T-helper 2 cell treated with Interferon-gamma antibody and Interleukin-4, amounts not matched to agents 100 ng/mL and 5 ng/mL, for 36 hours (primary cell): ENCODE measurements around the gene TAS2R60. TPM values are rescaled to one million over a fixed set of nuclear protein-coding genes. Genes with fewer than 3 reads are reported as not detected.
"Not testable (repeated sequence)": the region's sequence is repeated elsewhere in the genome, so short reads cannot be mapped to it uniquely, and the experiment has no call there.

Experiments
- intact Hi-C: fragments of 100-400 bp; cut with micrococcal nuclease; formaldehyde crosslinking; loops from one replicate; pipeline ENCODE4 v1.15.1; 2023
- total RNA-seq: library from RNA; stranded (reverse); gene quantifications from 2 replicates; pipeline ENCODE4 v1.2.3, GENCODE V29; 2022

TAS2R60 gene
- total RNA-seq, 1 donor from 2014 or later = not detected

GRCh38 chr7:143410521-143411004 lies 32.7 kb upstream of the TAS2R60 start:
- intact Hi-C loops = loop anchor here (10.0 kb wide), 1 partner anchor 46 kb away; the partner anchor contains the start of gene FAM131B

- intact Hi-C loops = loop anchor here (10.0 kb wide), 1 partner anchor 47 kb away; the partner anchor contains the start of gene FAM131B
Measured at GRCh38 chr7:143411976-143412708, 31.1 kb upstream of the TAS2R60 start.

- intact Hi-C loops = loop anchor here (10.0 kb wide), 1 partner anchor 48 kb away; the partner anchor contains the start of gene FAM131B
Measured at GRCh38 chr7:143413123-143413522, 30.1 kb upstream of the TAS2R60 start.

GRCh38 chr7:143415209-143415608 lies 28.0 kb upstream of the TAS2R60 start:
- intact Hi-C loops = loop anchor here (5.0 to 10.0 kb wide), 2 partner anchors 50 to 113 kb away; partner anchors contain the start of gene FAM131B

- intact Hi-C loops = loop anchor here (1.0 to 10.0 kb wide), 5 partner anchors 36 to 407 kb away; partner anchors contain the start of gene FAM131B
Measured at GRCh38 chr7:143415742-143416397, 27.4 kb upstream of the TAS2R60 start.

- intact Hi-C loops = loop anchor here (1.0 to 10.0 kb wide), 5 partner anchors 36 to 408 kb away; partner anchors contain the start of gene FAM131B
Measured at GRCh38 chr7:143416565-143417149, 26.6 kb upstream of the TAS2R60 start.

- intact Hi-C loops = loop anchor here (2.0 to 10.0 kb wide), 3 partner anchors 53 to 409 kb away; partner anchors contain the start of gene FAM131B
Measured at GRCh38 chr7:143417734-143418383, 25.4 kb upstream of the TAS2R60 start.

- intact Hi-C loops = loop anchor here (5.0 to 10.0 kb wide), 2 partner anchors 54 to 117 kb away; partner anchors contain the start of gene FAM131B
Measured at GRCh38 chr7:143418681-143419458, 24.4 kb upstream of the TAS2R60 start.

- intact Hi-C loops = loop anchor here (5.0 to 10.0 kb wide), 2 partner anchors 55 to 118 kb away; partner anchors contain the start of gene FAM131B
Measured at GRCh38 chr7:143419880-143420279, 23.4 kb upstream of the TAS2R60 start.

GRCh38 chr7:143420624-143421023 lies 22.6 kb upstream of the TAS2R60 start:
- intact Hi-C loops = not testable (repeated sequence)

GRCh38 chr7:143422033-143422432 lies 21.2 kb upstream of the TAS2R60 start:
- intact Hi-C loops = no loop called here

GRCh38 chr7:143424476-143424875 lies 18.8 kb upstream of the TAS2R60 start:
- intact Hi-C loops = not testable (repeated sequence)

GRCh38 chr7:143426479-143427142 lies 16.6 kb upstream of the TAS2R60 start:
- intact Hi-C loops = no loop called here

GRCh38 chr7:143429770-143430698 lies 13.2 kb upstream of the TAS2R60 start:
- intact Hi-C loops = no loop called here

GRCh38 chr7:143431109-143431508 lies 12.1 kb upstream of the TAS2R60 start:
- intact Hi-C loops = no loop called here

GRCh38 chr7:143433759-143434158 lies 9.5 kb upstream of the TAS2R60 start:
- intact Hi-C loops = no loop called here

GRCh38 chr7:143434660-143435059 lies 8.6 kb upstream of the TAS2R60 start:
- intact Hi-C loops = no loop called here

GRCh38 chr7:143435266-143435665 lies 8.0 kb upstream of the TAS2R60 start:
- intact Hi-C loops = no loop called here
